Measurements from ENCODE around the gene HTR3D.

DNA sequence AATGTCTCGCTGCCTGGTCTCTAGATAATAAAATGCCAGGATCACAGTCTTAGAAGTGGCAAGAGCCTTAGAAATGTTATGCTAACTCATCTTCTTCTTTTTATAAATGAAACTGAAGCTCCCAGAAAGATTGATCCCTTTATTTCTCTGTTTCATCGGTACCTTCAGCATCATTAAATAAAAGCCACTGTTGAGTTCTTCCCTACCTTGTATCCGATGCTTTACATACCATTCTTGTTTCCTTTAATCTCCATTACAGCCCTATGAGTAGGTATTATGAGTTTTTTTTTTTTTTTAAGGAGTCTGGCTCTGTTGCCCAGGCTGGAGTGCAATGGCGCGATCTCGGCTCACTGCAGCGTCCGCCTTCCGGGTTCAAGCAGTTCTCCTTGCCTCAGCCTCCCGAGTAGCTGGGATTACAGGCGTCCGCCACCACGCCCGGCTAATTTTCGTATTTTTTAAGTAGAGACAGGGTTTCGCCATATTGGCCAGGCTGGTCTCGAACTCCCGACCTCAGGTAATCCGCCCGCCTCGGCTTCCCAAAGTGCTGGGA lies 13.0 kb upstream of the HTR3D start:
- TF ChIP-seq SMAD5 (IDR thresholded peaks at IDR 0.05; ENCODE audit: low read depth) (no peak), NR2C1 (IDR thresholded peaks at IDR 0.05) (no peak), RFX5 (IDR thresholded peaks at IDR 0.05; ENCODE audit: low read depth, low read length) (no peak), BHLHE40 (IDR thresholded peaks at IDR 0.05; ENCODE audit: borderline replicate concordance in 1 of 2, low read depth in 2 of 2, low read length in 1 of 2) (no peak)
